Measurements from ENCODE around the gene ZNF428. TPM values are rescaled to one million over a fixed set of nuclear protein-coding genes. Genes with fewer than 3 reads are reported as not detected.
"Not testable (repeated sequence)": the region's sequence is repeated elsewhere in the genome, so short reads cannot be mapped to it uniquely, and the experiment has no call there.

The ZNF428 gene, protein sequence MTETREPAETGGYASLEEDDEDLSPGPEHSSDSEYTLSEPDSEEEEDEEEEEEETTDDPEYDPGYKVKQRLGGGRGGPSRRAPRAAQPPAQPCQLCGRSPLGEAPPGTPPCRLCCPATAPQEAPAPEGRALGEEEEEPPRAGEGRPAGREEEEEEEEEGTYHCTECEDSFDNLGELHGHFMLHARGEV
- total RNA-seq: 10 to 100 TPM; 22.9 to 29.2 TPM
- long read RNA-seq, donor 1, partial matches to known transcripts: 2 of 6 reads
- long read RNA-seq, donor 1, other reads (novel, unspliced or antisense): 0 of 6 reads
- long read RNA-seq, donor 2, transcript ZNF428-201 (3 exons, 1,412 nt): major isoform, 15 of 18 reads
- long read RNA-seq, donor 2, partial matches to known transcripts: 2 of 18 reads
- long read RNA-seq, donor 2, other reads (novel, unspliced or antisense): 1 of 18 reads

DNA sequence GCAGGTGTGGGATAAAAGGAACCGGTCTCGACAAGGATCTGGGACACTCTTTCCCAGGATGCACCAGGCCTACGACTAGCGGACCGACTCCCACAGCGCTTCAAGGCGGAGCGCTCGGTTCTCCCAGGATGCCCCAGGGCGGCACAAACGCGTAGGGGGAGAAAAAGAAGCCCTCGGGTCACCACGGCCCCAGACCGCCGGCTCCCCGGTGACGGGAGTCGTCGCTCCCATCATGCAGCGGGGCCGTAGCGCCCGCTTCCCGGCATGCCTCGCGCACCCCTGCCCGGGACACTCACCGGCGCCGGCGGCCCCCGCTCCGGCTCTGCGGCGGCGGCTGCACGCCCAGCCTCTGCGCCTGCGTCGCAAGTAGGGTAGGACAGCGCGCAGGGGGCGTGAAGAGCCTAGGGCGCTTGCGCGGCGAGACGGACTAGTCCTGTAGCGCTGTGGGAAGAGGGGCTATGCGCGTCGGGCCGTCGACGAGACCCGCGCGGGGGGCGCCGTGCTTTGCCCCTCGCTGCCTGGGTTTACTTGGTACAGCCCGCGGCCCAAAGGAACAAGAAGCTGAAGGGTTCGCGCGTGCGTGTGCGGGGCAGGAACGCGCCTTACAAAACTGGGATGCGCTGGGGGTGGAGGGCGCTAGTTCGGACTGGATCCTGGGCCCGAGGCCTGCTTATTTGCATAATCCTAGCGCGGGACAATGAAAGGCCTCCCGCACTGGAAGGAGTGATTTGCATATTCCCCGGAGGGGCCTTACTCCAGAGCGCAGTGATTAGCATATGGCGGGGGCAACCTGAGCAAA is at the start of gene ZNF428:
TSS of gene ZNF428 (minus strand) at position 368 of the 799 bp plus-strand sequence. CDS start 5,325 bp downstream, outside the sequence.
- intact Hi-C loops (cut with DNase I): no loop called here
- peak; percentile 95 for DNase-seq (ENCODE audit: low spot score)

DNA sequence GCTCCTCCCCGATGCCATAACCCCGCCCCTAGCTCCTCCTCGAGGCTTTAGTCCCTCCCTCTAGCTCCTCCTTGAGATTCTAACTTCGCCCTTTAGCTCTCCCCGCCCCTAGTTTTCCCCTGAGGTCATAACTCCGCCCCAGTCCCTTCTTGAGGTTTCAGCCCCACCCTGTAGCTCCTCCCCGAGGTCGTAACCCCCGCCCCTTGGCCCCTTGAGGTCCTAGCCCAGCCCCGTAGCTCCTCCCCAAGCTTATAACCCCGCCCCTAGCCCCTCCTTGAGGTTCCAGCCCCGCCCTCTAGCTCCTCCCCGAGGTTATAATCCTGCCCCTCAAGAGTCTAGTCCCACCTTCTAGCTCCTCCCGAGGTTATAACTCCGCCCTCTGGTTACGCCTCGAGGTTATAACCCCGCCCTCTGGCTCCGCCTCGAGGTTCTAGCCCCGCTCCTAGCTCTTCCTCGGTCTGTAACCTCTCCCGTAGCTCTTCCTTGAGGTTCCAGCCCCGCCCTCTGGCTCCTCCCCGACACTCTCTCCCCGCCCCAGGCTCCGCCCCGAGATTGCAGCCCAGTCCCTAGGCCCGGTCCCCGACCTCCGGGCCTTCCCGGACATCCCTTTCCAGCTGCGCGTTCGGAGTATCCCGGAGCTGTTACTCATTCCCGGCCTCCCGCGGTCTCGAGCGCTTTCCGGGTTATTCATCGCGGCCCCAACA is 49.1 kb upstream of the ZNF428 start:
- peak; percentile 100 for DNase-seq (ENCODE audit: low spot score)
- intact Hi-C loops (cut with DNase I): no loop called here

DNA sequence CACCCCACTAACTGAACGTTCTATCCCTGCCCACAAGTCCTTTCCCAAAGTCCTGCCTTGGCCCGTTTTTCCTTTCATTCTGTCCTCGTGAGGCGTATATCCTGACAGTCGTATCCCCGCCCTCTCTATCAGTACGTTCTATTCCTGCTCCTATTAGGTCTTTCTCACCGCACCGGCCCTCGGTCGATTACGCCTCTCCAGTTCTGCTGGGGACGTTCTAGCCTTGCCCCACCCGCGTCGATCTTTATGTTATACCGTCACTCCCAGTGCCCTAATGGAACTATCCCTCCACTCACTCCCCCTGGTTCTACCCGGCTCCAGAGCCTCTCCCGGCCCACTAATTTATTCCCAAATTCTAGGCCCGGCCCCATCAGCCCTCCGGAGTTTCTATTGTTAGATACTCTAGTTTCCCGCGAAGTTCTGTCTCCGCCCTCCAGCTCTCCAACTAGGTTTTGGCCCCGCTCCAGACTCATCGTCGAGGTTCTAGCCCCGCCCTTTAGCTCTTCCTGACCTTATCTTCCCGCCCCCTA is 48.5 kb upstream of the ZNF428 start:
- intact Hi-C loops (cut with DNase I): no loop called here
- DNase-seq (ENCODE audit: low spot score): no peak

DNA sequence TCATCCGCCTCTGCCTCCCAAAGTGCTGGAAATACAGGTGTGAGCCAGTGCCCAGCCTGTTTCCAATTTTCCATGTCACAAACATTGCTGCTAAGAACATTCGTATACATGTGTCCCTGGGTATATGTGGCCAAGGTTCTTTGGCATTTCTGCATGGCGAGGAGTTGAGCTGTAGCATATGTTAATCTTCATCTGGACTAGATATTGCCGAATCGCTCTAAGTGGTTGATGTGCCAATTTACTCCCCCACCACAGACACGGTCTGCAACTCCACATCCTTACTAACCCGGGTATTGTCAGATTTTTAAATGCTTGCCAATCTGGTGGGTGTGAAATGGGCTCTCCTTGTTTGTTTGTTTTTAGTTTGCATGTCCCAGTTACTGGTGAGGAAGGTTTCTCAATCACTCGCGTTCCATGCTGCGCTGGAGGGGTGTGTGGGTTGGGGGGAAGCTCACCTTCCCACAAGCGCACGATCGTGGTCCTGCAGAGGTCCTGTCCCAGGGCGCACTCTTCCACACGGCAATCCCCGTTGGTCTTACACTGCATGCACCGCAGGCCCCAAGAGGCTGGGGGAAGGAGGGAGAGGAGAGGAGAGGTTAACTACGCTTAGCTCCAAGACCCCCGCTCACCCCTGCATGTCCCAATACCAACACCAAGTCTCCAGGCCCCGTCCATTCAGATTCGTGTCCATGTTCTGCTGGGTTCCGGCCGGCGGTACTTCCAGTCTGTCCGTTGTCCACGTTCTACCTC is 47.9 kb upstream of the ZNF428 start:
- intact Hi-C loops (cut with DNase I): no loop called here
- no peak for DNase-seq (ENCODE audit: low spot score)

DNA sequence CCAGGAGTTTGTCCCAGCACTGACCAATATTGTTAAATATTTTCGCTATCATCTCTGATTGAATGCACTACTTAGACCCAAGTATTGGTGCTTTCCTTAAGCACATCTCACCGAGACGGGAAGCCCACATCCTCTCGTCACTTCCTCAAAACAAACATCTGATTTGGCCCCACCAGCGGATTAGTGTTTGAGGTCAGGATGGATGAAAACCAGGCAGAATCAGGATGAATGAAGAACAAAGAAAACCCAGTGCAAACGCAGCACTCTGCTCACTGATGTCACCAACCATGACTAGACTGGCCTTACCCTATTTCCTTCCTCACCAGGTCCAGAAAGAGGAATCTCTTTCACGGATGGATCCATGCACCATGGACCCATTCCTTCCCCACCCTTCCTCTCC is 44.6 kb upstream of the ZNF428 start:
- intact Hi-C loops (cut with DNase I): no loop called here
- no peak for DNase-seq (ENCODE audit: low spot score)

DNA sequence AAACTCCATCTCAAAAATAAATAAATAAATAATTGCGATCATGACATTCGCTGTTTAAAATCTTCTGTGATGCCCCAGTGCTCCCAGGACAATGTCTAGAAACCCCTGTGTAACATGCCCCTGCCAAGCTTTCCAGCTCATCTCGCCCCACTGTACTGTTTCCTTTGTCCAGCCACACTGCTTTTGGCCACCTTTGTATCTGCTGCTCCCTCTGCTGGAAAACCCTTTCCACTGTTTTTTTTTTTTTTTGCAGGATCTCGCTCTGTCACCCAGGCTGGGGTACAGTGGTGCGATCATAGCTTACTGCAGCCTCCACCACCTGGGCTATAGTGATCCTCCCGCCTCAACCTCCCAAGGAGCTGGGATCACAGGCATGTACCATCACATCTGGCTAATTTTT is 43.1 kb upstream of the ZNF428 start:
- intact Hi-C loops (cut with DNase I): no loop called here
- no peak for DNase-seq (ENCODE audit: low spot score)

DNA sequence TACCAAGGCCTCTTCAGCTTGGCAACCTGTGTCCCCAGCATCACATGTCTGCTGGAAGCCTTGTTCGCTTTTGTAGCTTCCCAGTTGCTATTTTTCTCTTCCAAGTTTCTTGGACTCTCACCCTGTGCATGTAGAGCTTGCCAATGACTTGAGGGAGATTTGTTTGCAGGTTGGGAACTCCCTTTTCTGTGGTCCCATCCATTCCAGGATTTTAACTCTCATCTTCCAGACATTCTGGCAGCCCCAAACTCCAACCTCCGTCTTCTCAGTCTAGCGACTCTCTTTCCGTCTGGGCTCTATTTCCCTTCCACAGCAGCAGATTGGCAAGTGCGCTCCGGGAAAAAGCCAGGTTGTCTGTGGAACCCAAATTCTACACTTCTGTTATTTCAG is 41.5 kb upstream of the ZNF428 start:
- intact Hi-C loops (cut with DNase I): no loop called here
- no peak for DNase-seq (ENCODE audit: low spot score)

DNA sequence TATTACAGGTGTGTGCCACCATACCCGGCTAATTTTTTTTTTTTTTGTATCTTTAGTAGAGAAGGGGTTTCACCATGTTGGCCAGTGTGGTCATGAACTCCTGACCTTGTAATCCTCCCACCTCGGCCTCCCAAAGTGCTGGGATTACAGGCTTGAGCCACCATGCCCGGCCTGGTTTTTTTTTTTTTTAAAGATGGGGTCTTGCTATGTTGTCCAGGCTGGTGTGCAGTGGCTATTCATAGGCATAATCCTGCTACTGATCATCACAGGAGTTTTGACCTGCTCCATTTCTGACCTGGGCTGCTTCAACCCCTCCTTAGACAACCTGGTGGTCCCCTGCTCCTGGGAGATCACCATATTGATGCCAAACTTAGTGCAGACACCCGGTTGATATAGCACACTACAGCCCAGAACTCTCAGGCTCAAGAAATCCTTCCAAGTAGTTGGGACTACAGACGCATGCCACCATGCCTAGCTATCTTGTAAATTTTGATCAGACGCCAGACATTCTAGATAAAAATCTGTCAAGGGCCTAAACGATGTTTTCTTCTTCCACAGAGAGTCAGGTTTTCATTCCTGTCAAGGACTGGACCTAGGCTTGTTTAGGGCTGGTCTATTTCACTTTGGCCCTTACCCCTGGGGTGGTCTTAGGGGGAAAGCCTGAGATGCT is 41.0 kb upstream of the ZNF428 start:
- no peak for DNase-seq (ENCODE audit: low spot score)
- intact Hi-C loops (cut with DNase I): no loop called here

DNA sequence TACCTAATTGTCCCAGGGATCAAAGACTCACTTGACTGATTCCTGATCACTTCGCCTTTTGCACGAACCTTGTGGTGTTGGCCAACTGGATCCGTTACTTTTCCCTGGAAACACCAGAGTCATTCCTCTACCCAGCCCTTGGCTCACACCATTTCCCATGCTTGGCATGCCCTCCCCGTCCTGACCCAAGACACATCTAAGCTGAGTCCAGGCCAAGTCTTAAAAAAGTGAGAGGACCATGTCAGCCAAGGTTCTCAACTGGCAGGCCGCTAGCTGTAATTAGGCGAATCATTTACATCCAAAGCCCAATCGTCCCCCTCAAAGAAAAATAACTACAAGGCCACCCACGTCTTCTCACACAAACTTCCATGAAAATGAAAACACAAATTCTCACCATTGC is 39.1 kb upstream of the ZNF428 start:
- no peak for DNase-seq (ENCODE audit: low spot score)
- intact Hi-C loops (cut with DNase I): loop anchor here in 1 of 2 donors (10.0 kb wide), 1 partner anchor 104 kb away; no protein-coding TSS in a partner anchor

DNA sequence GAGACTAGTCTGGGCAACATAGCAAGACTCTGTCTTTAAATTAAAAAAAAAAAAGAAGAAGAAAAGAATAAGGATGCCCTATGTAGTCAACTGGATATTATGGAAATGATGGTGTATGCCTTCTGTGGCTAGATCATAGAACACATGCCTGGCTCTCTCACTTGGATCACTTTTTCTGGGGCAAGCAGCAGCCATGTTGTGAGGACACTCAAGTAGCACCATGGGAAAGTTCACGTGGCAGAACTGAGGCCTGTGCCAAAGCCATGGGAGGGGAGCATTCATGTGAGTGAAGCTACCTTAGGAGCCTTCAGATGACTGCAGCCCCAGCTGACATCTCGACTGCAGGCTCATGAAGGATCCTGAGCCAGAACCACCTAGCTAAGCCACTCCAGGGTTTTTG is 38.6 kb upstream of the ZNF428 start:
- DNase-seq (ENCODE audit: low spot score): no peak

DNA sequence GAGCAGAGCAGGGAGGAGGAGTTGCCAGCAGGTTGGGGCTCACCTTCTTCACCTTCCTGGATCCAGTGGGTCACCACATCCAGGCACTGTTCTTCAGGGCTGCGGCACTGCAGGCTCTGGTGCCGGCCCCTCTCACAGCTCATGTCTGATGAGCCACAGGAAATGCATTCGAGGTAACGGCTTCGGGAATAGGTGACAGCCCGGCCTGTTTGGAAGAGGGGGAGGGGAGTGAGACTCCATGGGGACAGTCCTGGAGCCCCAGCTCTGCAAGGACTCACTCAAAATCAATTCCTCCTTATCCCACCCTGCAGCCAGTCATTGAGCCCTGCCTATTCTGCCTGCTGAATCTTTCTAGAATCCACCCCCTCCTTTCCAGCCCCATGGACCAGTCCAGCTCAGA is 37.0 kb upstream of the ZNF428 start:
- no peak for DNase-seq (ENCODE audit: low spot score)
- intact Hi-C loops (cut with DNase I): loop anchor here in 1 of 2 donors (10.0 kb wide), 1 partner anchor 102 kb away; no protein-coding TSS in a partner anchor

More for the DNA sequence above, 38.6 kb upstream of the ZNF428 start:
- intact Hi-C loops (cut with DNase I): loop anchor here in 1 of 2 donors (10.0 kb wide), 1 partner anchor 103 kb away; no protein-coding TSS in a partner anchor

DNA sequence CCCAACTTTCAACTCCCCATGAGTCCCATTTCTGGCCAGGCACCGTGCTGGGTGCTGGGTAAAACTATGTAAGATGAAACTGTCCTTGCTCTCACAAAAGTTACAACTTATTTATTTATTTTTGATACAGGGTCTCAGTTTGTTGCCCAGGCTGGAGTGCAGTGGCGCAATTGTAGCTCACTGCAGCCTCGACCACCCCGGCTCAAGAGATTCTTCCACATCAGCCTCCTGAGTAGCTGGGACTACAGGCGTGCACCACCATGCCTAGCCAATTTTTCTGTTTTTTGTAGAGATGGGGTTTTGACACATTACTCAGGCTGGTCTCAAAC is 33.1 kb upstream of the ZNF428 start:
- intact Hi-C loops (cut with DNase I): loop anchor here (5.0 to 10.0 kb wide), 2 partner anchors 98 to 1150 kb away; no protein-coding TSS in a partner anchor
- DNase-seq (ENCODE audit: low spot score): no peak

DNA sequence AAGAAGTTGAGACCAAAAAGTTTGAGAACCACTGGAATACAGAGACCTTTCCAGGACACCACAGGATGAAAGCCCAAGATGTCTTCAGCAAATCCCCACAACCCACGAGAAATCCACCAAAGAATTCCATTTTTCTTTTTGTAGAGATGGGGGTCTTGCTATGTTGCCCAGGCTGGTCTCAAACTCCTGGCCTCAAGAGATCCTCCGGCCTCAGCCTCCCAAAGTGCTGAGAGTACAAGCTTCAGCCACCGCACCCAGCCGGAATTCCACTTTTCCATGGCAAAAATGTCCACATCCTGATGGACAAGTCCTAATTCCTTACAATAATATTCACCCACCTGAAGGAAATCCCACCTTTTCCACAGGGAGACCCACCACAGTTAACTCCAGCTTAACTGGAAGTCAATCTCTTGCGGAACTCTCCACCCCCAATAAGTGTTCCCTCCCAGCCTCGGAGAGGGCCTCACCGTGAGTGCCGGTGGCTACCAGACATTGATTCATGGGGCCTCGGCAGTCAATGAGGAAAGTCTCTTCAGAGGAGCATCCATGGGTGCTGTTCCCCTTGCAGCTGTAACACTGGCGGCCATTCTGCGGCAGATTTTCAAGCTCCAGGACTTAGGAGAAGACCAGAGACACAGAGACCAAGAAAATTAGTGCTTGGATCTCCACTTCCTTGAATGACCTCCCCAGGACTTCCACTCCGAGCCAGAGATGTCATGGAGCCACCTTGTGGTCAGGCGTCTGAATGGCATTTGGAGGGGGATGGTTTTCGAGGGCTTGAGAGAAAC is 32.5 kb upstream of the ZNF428 start:
- no peak for DNase-seq (ENCODE audit: low spot score)

DNA sequence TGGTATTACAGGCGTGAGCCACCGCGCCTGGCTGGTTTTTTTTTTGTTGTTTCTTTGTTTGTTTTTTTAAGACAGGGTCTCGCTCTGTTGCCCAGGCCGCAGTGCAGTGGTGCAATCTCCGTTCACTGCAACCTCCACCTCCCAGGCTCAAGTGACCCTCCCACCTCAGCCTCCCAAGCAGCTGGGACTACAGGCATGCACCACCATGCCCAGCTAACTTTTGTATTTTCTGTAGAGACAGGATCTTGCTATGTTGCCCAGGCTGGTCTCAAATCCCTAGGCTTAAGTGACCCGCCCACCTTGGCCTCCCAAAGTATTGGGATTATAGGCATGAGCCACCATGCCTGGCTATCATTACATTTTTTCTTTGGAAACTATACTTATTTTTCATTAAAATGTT is 30.8 kb upstream of the ZNF428 start:
- DNase-seq (ENCODE audit: low spot score): not testable (repeated sequence)
- intact Hi-C loops (cut with DNase I): loop anchor here (5.0 to 10.0 kb wide), 2 partner anchors 95 to 1148 kb away; no protein-coding TSS in a partner anchor

More for the DNA sequence above, 32.5 kb upstream of the ZNF428 start:
- intact Hi-C loops (cut with DNase I): loop anchor here (5.0 to 10.0 kb wide), 2 partner anchors 97 to 1150 kb away; no protein-coding TSS in a partner anchor

DNA sequence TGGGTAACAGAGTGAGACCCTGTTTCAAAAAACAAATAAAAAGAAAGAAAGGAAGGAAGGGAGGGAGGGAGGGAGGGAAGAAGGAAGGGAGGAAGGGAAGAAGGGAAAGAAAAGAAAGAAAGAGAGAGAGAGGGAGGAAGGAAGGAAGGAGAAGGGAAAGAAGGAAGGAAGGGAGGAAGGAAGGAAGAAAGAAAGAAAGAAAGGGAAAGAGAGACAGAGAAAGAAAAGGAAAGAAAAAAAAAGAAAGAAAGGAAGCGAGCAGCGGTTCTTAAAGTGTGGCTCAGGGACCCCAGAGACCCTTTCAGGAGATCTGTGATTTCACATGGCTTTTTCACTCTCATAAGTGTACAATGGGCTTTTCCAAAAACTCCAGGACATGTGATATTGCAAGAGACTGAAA is 30.1 kb upstream of the ZNF428 start:
- intact Hi-C loops (cut with DNase I): no loop called here
- DNase-seq (ENCODE audit: low spot score): no peak

DNA sequence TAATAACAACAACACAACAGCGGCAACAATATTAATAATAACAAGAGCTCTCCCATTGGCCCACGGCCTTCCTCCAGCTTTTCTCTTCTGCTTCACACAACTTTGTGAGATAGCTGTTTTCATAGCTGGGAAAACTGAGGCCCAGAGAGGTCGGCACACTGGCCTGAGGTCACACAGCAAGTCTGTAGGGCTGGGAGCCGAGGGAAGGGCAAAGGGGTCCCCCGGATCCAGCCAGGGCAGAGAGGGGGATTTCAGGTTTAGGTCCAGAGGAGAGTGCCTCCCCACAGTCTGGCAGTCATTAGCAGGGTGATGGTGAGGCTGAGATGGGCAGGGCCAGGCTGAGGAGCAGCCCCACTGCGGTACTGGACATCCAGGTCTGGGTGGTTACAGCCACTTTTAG is 29.2 kb upstream of the ZNF428 start:
- DNase-seq (ENCODE audit: low spot score): no peak
- intact Hi-C loops (cut with DNase I): no loop called here

DNA sequence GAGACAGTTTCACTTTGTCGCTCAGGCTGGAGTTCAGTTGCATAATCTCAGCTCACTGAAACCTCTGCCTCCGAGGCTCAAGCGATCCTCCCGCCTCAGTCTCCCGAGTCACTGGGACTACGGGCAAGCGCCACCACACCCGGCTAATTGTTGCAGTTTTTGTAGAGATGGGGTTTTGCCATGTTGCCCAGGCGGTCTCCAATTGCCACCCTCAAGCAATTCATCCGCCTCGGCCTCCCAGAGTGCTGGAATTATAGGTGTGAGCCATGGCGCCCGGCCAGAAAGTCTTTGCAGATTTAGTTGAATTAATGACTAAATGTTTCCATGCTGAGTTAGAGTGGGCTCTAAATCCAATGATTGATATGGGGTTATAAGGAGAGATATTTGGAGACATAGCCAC is 24.8 kb upstream of the ZNF428 start:
- DNase-seq (ENCODE audit: low spot score): no peak
- intact Hi-C loops (cut with DNase I): no loop called here

Data from posterior vena cava (tissue), 2 donors.